Stimulated activated CD4-positive, alpha-beta T cell treated with anti-CD3 and anti-CD28 coated beads, Interleukin-1b, Interleukin-23, amount 100 ng/mL, for 1 hour (primary cell): Measurements from ENCODE around the gene AATK.

ENCODE experiments used
- DNase-seq, 2 donors: peaks; one replicate each; pipeline ENCODE4 v3.0.0-alpha.2; 2020; ENCODE audit warnings: low read depth in 2 of 2

Gene AATK

GRCh38 chr17:81143200-81143527 lies 22.9 kb downstream of the AATK start:
- DNase-seq: no peak

- DNase-seq: peak in 1 of 2 donors; percentile 26
These were observed 23.5 kb downstream of the AATK start for GRCh38 chr17:81142301-81143199.

- no peak for DNase-seq
These were observed 25.3 kb downstream of the AATK start for GRCh38 chr17:81140695-81141094.

- no peak for DNase-seq
These were observed 26.0 kb downstream of the AATK start for GRCh38 chr17:81140018-81140417.

GRCh38 chr17:81139428-81139827 lies 26.6 kb downstream of the AATK start:
- DNase-seq: no peak

GRCh38 chr17:81138500-81138899 lies 27.5 kb downstream of the AATK start:
- DNase-seq: no peak

- DNase-seq: no peak
These were observed 27.9 kb downstream of the AATK start for GRCh38 chr17:81138083-81138482.

- no peak for DNase-seq
These were observed 28.8 kb downstream of the AATK start for GRCh38 chr17:81137248-81137647.

- no peak for DNase-seq
These were observed 29.7 kb downstream of the AATK start for GRCh38 chr17:81136366-81136765.

- DNase-seq: no peak
These were observed 30.3 kb downstream of the AATK start for GRCh38 chr17:81135505-81136278.

- DNase-seq: no peak
These were observed 31.8 kb downstream of the AATK start for GRCh38 chr17:81134064-81134781.

GRCh38 chr17:81132770-81133723 lies 33.0 kb downstream of the AATK start:
- DNase-seq: no peak

- no peak for DNase-seq
These were observed 33.9 kb downstream of the AATK start for GRCh38 chr17:81132197-81132540.

- no peak for DNase-seq
These were observed 34.4 kb downstream of the AATK start for GRCh38 chr17:81131486-81132196.

- DNase-seq: no peak
These were observed 35.3 kb downstream of the AATK start for GRCh38 chr17:81130385-81131361.

- no peak for DNase-seq
These were observed 36.2 kb downstream of the AATK start for GRCh38 chr17:81129711-81130367.

GRCh38 chr17:81129289-81129688 lies 36.7 kb downstream of the AATK start:
- no peak for DNase-seq

GRCh38 chr17:81128774-81129173 lies 37.2 kb downstream of the AATK start:
- DNase-seq: no peak

GRCh38 chr17:81128338-81128737 lies 37.7 kb downstream of the AATK start:
- no peak for DNase-seq
